Stimulated activated CD8-positive, alpha-beta memory T cell treated with anti-CD3 and anti-CD28 coated beads, Interleukin-15, amount 100 ng/mL, for 24 hours (primary cell): ENCODE data around the gene OPN1SW.

Experiments used
- DNase-seq: peaks from one replicate; pipeline ENCODE4 v3.0.0-alpha.2; 2020; ENCODE audit warnings: low read depth

The OPN1SW gene

DNA sequence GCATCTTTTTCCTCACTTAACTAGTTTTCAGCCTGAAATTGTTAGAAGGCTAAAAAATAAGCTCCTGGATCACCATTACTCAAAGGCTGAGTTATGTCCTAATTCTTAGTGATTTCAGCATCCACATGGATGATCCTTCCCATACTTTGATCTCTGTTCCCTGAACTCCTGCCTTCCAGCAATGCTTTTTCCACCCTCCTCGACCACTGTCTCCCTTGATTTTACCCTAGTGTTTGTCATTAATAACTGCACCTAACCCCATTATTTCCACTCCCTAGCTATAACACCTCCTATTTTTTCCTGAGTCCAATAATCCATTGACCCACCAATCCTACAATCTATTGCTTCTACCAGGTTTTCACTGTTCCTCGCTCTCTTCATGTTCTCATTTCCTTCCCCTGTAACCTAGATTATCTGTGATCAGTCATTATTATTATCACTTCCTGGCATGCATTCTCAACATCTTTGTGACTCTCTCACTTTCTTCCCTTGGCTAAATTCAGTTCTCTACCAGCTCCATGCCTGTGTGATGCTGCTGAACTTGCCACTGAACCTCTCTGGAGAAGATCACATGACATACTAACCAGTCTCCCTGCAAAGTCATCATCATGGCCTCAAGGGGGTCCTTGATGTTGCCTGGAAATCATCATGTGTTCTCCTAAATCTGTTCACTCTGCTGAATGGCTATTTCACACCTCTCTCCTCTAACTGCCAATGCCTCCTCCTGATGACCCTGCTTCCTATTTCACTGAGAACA is 42.9 kb downstream of the OPN1SW start:
- DNase-seq, result no peak

DNA sequence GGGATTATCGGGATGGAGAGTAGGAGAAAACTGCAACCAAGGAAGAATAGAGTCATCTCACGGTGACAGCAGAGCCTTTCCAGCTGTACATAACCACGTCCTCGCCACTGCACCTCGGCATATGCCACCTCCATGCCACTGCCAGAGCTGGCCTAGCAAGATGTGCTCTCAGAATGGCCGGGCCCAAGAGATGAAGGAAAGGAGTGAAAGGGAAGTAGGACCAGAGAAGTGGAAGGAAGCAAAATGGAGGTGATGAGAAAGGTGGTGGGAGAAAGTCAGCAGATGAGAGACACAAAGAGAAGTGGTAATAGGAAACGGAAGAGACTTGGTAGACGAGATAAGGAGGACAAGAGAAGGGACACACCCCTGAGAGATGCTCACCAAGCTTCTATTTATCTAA is 44.4 kb downstream of the OPN1SW start:
- DNase-seq, result no peak

DNA sequence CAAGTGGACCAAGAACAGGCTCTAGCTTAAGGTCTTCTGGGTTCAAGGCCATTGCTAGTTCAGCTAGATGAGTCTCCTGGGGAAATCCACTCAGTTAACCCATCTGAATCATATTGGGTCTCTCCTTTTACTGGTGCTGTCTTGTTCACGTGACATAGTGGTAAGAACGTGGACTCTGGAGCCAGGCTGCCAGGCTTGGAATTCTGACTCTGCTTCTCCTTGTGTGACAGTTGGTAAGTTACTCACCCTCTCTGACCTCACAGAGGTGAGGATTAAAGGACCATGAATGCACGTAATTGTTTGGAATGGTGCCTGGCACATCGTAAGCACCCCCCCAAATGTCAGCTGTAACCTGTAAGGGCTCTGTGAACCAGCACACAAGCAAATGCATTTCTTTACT is 46.1 kb downstream of the OPN1SW start:
- DNase-seq, result no peak

DNA sequence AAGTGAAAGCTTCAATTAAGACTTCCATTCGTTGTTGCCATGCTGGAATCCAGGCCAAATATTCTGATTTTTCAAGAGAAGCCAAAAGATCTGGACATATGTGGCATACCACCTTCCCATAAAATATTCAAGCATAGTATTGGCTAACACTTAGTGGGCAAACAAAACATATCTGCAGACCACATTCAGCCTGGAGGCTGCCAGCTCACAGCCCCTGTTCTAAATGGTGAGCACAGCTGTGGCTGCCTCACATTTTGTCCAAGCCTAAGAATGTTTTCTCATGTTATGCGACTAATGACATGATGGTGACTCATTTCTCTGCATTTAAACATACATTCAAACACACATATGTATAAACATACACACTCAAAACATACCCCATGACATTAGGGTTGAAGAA is 47.0 kb downstream of the OPN1SW start:
- DNase-seq, result no peak

DNA sequence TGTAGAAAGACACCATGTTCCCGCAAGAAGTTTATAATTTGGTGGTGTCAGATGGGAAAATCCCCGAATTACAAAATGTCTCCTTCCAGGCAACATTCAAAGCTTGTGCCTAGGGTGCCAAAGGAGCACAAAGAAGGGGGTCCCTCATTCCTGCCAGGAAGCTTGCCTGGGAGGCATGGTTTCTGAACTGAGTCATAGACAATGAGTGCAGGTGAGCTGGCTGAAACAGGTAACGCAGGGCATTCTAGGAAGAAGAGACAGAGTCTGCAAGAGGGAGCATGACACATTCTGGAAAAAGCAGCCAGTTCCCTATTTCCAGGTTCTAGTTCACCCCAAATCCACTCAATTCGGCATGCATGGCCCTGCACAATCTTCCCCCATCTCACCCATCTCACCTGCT is 48.4 kb downstream of the OPN1SW start:
- no peak for DNase-seq

DNA sequence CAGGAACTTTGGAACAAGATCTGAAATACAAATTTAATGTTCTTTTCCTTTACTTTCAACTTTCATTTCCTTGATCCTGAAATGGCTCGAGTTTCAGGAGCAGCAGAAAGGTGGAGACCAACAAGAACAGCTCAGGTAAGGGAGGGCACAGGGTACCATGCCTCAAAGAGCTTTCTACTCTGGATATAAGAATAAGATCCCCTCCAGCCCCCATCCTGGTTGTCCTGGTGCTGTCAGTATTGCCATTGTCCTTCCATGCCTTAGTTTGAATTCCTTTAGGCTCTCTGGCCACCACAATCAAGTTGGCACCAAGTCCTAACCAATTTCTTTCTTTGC is 48.9 kb downstream of the OPN1SW start:
- DNase-seq, result no peak

DNA sequence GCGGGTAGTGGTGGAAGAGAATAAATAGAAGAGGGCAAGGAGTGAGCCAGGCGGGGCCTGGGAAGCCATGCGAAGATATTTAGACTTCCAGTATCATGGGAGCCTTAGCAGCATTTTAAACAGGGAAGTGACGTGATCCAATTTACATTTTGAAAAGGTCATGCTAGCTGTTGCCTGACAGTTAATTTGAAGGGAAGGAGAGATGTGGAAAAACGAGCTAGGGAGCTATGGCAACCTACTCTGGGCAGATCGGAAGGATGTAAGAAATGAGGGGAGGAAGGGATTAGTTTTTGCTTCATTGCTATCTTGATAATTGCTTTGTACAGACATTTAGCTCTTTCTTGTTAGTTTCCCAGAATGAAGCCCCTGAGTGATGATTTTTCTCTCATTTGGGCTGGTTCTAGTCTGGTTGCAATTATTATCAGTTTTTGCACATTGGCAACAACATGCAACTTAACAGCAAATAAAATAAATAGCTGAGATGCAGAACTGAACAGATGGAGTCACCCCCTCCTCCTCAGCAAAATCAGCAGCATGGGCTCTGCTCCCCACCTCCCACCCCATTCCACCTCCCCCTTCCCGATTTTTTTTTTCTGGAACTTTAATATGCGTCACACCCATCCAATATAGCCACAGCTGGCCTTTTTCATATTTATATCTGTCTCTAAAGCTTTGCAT is 49.4 kb downstream of the OPN1SW start:
- no peak for DNase-seq

DNA sequence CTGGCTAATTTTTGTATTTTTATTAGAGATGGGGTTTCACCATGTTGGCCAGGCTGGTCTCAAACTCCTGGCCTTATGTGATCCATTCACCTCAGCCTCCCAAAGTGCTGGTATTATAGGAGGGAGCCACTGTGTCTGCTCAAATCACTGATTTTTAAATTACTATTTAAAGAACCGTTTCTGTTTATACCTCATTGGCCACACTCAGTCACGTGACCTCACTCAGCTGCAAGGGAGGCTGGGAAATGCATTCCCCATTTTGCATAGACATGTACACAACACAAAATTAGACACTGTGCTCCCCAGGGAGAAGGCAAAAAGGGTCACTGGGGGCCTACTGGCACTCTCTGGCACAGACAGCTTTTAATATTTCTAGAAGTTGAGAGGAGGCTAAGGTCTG is 50.1 kb downstream of the OPN1SW start:
- DNase-seq, result no peak

DNA sequence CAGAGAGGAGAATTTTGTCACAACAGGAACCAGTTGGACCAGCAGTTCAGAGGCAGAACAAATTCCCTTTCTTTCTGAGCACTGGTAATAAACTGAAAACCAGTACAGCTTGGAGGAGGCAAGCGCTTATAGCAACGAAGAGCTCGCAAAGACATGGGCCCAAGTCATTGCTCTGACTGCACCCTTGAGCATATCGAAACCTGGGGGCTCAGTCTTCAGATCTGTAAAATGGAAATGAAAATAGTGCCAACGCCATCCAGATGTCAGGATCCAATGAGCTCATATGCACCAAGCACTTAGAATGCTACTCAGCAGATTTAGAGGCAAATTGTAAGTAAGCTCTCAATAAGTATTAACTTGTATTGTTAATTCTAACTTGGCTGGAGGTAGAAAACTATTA is 50.9 kb downstream of the OPN1SW start:
- no peak for DNase-seq
